Fibroblast of skin of right biceps (primary cell): Measurements from ENCODE around the gene CXCL8.

Experiments used
- DNase-seq: peaks from one replicate; pipeline ENCODE4 v3.0.0-alpha.2; 2013

CXCL8 gene

DNA sequence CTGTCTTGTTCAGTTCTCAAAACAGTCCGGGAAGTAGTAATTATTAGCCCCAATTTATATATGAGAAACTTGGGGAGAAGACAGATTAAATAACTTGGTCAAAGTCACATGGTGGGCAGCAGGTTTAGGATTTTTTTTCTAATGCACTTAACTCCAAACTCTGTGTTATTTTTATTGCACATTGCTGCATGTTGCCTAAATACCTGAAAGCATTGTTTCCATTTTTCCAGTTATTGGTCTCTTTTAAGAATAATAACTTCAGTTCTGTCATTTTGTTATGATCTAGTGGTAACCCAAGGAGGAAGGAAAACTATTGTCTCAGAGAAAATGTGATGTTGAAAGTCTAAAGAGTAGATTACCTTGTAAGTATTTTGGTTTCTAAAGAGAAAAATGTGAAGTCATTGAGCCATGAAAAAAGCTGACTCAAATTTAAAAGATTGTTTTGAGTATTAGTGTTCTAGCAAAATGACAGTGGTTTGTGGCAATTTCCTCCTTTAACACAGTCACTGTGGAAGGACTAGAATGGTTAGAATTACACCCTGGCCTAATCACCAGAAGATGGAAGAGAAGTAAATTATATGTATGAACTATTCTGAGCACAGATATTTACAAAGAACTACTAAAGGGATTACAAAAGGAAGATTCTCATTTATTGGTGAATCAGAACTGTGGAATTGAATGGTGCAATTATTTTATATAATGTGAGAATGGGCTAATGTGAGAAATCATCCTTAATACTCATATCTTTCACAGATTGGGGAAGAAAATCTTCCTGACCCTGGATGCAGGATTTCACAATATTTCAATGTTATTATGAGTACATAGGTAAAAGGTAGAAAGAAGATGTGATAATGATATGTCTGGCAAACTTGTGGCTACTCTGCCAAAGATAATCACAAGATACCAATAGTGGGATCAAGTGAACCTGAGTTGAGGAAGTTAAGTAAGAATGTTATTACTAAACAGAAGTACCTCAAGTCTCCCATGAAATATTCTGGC is 21.7 kb upstream of the CXCL8 start:
- peak; percentile 83 for DNase-seq

DNA sequence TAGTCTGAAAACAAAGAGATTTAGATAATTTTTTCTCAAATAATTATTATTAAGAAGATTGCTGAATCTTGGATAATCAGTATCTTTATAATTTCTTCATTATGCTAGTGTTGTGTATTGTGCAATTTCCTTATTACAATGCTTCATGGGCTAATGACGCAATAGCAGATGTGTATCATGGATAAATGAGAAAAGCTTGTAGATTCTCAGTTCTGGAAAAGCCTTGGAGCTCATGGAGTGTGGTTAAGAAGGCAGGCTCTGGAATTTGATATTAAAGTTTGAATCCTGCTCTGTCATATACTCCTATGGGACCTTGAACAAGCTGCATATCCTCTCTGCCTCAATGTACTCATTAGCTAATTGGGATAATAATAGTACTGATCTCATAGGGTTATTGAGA is 18.9 kb upstream of the CXCL8 start:
- DNase-seq = peak; percentile 87

DNA sequence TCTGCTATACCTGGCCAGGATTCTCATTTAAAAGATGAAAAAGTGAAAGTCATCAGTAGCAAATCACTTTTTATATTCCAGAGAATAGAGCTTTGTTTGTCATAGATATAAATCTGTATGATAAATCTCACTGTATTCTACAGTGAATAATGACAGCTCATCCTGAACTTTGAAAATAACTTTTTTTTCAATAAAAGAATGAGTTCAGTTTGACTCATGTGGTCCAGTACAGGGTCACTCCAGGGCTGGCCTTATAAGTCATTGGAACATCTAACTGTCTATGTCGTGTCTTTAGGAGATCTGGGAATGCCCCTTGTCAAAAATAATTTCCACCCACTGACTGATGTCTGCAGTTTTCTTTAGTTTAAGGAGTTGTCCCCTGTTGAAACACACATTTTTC is 18.5 kb upstream of the CXCL8 start:
- peak; percentile 58 for DNase-seq

DNA sequence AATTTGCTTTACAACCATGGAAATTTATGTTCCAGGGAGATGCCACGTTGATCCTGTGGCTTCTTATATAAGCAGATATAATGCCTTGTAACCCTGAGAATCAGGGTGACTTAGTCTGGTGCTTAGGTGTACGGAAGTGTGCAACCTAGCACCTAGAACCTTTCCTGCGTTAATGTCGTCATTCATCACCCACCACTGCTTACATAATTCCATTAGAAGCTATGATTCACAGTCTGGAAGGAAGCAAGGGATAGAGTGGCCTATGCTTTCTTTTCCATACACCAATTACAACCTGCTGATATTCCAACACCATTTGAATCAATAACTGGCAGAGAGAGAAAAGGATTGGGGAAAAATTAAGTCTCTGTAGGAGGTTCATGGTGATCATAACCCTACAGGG is 17.3 kb upstream of the CXCL8 start:
- DNase-seq = peak; percentile 8

DNA sequence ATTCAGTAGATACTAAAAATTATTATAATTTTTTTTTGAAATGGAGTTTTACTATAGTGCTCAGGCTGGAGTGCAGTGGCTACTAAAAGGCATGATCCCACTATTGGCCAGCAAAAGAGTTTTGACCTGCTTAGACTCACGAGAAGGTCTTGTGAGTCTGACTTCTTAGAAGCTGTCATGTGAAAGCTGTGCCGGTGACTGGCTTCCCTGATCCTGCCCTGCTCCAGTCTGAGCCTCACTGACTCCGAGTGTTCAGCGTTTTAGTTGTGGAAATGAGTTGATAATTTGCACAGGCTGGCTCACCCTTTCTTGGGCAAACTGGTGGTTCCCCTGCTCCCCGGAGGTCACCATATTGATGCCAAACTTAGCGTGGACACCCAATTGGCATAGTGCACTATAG is 16.4 kb upstream of the CXCL8 start:
- DNase-seq = no peak

DNA sequence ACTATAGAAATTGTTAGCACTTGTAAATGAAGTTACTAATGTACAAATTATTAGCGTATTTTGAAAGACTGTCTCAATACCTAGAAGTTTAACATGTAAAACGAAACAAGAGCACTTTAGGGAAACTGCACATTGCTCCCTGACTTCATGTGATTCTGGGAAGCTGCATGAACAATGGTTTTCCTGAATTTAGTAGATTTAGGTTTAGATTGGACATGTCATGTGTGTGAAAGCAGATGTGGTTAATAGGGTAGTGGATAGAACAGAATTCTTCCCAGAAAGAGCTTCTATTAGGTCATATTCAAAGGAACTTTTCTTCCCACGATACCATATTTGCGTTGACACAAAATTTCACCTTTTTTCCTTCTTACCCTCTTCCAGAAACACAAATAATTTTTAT is 14.9 kb upstream of the CXCL8 start:
- peak; percentile 10 for DNase-seq

DNA sequence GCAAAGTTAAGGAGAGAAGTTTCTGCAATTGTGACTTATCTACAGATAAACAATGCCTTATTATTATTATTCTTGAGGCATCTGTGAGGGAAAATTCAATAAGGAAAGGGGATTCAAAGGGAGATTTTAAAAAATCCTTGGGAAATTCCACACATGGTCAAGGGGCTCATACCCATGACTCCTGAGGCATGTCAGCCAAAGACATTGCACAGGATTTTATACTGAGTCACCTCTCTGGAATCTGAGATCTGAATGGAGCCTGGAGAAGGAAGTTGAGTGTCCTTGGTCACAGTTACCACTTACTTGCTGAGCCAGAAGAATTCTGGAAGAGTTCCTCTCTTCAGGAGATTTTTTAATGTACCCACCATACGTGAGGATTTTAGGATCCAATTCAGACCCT is 14.4 kb upstream of the CXCL8 start:
- DNase-seq = peak; percentile 97

DNA sequence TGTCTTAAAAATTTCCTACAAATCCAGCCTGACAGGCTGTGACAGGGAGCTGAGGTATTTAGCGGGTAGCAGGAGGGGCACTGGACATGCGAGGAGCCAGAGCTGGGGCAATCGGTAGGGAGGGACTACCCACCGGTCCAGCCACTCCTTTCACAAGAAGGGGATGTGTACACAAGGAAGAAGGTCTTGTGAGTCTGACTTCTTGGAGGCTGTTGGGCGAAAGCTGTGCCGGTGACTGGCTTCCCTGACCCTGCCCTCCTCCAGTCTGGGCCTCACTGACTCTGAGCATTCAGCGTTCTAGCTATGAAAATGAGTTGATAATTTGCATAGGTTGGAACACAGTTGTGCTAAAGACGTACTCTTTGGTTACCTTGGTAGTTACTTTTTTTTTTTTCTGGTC is 12.7 kb upstream of the CXCL8 start:
- DNase-seq = no peak

DNA sequence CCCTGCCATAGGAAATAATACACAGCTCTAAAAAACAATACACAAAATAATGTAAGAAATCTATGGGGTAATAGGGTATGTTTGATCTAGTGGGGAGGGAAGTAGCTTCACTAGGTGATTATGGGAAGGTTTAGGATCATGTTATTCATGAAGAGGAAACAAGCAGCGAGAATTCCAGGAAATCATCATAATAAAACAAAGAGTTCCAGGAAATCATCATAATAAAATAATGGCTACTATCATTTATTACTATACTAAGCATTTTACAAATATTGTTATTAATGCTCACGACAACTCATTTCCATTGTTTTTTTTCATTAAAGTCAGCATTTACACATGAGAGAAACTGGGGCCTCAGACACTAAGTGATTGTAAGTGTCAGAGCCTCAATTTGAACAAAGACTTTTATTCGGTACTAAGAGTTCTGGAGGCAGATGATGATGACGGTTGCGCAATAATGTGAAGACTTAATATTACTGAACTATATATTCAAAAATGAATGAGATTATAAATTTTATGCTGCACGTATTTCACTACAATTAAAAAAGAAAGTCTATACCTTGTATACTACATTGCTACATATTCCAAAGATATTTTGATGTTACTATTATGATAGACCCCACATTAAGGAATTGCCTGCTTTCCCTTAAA is 12.2 kb upstream of the CXCL8 start:
- no peak for DNase-seq

DNA sequence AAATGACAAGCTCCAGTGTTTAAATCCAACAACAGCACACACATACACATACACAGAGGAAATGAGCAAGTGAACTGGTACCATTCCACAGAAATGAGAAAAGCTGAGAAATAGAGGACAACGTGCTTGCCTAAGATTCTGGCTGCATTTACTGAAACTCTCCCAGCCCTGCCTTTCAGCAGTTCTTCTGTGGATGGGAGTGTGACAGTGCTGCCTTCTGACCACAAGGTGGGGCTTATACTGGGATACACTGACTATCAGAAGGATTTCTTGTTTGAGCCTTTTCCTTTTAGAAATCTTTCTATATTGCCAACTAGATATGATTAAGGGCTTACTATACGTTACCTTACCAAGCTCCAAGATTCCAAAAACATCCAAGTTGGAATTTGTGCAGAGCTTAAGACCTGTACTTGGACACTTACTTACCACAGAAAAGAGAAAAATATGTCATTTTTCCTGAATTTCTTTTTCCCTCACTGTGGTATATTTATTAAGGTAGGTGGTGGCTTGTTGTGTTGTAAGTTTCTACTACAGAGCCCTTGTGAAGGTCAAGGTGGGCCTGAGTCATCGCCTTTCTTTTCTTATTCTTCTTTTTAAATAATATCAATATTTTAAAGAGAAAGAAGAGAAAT is 10.7 kb upstream of the CXCL8 start:
- peak; percentile 83 for DNase-seq

DNA sequence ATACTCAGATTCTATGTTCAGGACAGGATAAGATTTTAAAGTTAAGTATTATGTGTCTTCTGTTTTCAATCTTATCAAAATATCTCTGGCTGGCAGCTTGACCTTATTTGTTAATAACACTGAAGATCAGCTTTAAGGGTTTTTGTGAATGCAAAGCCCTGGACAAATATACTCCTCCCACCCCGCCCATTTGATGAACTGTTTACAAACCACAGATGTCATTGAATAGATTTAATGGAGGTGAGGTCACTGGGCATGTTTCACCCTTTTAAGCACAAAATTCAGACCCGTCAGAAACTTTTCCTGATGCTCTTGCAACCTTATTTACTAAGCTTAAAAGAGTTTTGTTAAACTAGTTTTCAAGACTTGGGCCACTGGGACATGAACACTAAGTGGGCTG is 10.1 kb upstream of the CXCL8 start:
- peak; percentile 43 for DNase-seq

DNA sequence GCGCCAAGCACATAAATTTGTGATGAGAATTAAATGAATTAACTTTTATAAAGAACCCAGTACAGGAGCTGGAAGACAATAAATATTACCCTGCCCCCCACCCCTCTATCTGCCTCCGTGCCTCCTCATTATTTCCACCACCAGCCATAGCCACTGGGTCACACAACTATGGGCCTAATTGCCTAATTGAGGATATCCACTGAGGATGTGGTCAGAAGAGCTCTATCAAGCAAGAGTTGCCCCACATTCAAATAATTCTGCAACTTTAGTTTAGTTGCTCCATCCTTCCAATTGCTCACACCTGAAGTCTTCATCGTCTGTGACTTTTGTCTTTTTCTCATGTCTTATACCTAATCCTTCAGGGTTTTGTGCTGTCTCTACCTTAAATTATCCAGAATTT is 9.5 kb upstream of the CXCL8 start:
- DNase-seq = no peak

DNA sequence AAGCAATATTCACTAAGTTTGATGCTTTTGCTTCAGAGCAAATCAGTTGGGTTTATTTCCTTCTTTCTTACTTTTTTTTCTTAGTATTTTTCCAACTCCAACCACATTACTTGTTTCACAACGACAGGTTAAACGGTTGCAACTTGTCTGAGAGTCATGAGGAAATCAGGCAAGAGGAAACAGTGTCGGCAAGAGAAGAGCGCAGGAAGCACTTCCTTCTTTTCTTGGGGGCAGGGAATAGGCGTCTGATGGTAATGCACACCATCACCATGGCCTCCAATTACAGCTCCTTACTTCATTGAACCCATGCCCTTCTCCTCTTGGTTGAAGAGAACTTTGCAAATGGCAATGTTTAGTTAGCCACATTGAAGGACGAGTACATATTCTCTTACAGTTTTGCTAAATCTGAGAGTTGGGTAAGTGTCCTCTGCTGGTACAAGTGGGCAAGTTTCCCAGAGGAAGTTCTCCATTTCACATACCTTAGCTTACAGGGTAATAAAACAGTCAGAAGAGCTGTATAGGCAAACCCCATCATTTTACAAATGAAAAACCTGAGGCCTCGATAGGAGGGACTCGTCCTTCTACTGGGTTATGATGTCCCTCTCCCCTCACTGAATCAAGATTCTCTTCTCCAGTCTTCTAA is 8.3 kb upstream of the CXCL8 start:
- DNase-seq = peak; percentile 16

DNA sequence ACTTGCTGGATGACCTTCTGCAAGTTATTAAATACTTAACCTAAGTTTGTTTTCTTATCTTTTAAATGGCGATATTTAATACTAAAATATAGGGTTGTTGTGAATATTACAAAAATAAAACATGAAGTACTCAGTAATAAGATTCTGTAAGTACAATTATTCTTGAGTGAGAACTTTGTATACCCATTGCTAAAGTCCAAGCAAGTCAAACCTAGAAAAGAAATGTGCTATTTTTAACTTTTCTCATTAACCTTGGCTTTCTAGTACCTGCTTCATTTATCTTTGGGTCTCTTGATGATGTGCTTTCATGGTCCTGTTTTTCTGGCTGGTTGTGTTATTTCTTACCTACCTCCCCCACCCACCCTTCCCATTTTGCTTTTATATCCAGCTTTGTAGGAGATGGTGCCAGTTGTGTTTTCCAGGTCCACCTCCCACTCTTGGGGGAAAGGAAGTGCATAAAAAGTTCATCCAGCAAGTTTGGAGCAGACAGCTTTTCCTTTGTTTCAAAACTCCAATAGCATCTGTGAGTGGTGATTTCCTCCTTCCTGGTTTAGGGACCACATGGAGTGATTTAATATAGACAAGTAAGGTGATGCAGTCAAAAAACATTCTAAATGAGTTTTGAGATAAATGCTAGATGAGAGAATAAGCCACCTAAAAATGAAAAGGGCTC is 7.5 kb upstream of the CXCL8 start:
- DNase-seq = no peak

DNA sequence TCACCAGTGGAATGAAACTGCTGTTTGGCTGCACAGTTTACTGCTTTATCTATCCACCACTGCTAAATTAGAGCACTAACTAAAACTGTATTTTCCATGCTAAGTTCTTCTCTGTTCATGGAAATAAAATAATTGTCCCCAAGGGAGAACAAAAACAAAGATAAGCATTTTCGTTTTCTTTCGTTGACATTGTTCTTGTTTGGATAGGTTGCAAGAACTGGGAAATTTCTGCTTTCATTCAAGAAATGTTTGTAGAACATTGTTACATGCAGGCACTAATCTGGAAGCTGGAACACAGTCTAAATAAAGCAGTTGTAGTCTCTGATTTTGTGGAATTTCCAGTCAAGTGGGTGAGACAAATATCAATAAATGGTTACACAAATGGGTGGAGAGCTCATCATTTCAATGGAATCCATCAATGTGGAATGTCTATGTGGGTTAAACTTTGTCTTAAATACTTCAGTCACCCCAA is 5.8 kb upstream of the CXCL8 start:
- DNase-seq = peak; percentile 70

DNA sequence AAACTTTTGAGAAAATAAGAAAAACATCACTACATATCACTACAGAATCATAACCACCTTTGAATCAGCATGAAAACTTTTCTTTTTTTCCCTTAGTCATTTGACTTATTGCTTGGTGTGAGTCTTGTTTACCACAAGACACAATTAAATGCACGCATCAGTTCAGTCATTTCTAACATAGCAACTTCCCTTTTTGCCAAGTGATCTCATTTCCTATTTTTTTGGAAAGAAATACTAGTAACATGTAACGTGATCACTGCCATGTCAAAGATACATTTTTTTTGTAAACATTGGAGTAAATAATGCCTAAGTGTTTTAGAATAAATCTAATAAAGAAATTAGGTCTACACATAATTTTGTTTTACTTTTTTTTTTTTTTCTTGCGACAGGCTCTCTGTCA is 5.1 kb upstream of the CXCL8 start:
- peak; percentile 76 for DNase-seq

DNA sequence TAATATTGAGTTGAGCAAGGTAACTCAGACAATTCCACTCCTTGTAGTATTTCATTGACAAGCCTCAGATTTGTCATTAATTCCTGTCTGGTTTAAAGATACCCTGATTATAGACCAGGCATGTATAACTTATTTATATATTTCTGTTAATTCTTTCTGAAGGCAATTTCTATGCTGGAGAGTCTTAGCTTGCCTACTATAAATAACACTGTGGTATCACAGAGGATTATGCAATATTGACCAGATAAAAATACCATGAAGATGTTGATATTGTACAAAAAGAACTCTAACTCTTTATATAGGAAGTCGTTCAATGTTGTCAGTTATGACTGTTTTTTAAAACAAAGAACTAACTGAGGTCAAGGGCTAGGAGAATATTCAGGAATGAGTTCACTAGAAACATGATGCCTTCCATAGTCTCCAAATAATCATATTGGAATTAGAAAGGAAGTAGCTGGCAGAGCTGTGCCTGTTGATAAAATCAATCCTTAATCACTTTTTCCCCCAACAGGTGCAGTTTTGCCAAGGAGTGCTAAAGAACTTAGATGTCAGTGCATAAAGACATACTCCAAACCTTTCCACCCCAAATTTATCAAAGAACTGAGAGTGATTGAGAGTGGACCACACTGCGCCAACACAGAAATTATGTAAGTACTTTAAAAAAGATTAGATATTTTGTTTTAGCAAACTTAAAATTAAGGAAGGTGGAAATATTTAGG is 821 bp downstream of the CXCL8 start:
- no peak for DNase-seq

DNA sequence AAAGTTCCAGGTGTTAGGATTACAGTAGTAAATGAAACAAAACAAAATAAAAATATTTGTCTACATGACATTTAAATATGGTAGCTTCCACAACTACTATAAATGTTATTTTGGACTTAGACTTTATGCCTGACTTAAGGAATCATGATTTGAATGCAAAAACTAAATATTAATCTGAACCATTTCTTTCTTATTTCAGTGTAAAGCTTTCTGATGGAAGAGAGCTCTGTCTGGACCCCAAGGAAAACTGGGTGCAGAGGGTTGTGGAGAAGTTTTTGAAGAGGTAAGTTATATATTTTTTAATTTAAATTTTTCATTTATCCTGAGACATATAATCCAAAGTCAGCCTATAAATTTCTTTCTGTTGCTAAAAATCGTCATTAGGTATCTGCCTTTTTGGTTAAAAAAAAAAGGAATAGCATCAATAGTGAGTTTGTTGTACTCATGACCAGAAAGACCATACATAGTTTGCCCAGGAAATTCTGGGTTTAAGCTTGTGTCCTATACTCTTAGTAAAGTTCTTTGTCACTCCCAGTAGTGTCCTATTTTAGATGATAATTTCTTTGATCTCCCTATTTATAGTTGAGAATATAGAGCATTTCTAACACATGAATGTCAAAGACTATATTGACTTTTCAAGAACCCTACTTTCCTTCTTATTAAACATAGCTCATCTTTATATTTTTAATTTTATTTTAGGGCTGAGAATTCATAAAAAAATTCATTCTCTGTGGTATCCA is 1.6 kb downstream of the CXCL8 start:
- no peak for DNase-seq

DNA sequence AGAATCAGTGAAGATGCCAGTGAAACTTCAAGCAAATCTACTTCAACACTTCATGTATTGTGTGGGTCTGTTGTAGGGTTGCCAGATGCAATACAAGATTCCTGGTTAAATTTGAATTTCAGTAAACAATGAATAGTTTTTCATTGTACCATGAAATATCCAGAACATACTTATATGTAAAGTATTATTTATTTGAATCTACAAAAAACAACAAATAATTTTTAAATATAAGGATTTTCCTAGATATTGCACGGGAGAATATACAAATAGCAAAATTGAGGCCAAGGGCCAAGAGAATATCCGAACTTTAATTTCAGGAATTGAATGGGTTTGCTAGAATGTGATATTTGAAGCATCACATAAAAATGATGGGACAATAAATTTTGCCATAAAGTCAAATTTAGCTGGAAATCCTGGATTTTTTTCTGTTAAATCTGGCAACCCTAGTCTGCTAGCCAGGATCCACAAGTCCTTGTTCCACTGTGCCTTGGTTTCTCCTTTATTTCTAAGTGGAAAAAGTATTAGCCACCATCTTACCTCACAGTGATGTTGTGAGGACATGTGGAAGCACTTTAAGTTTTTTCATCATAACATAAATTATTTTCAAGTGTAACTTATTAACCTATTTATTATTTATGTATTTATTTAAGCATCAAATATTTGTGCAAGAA is 2.3 kb downstream of the CXCL8 start:
- no peak for DNase-seq

DNA sequence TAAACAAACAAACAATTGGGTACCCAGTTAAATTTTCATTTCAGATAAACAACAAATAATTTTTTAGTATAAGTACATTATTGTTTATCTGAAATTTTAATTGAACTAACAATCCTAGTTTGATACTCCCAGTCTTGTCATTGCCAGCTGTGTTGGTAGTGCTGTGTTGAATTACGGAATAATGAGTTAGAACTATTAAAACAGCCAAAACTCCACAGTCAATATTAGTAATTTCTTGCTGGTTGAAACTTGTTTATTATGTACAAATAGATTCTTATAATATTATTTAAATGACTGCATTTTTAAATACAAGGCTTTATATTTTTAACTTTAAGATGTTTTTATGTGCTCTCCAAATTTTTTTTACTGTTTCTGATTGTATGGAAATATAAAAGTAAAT is 2.9 kb downstream of the CXCL8 start:
- DNase-seq = no peak

DNA sequence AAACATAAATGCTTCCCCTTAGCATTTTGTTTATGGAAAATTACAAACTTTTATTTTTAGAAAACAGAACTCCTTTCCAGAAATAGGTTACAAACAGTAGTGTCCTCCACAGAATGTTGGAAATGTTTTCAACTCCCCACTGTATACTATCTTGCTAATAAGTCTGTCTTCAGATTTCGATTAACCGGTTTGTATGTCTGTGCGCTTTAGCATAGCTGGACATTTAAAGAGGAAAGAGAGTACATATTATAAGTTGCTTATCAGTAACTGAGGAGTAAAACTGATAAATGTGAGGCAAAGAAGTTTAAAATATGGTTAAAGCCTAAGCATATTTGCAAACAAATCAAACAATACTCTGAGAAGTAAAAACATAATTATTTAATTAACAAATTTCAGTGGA is 3.4 kb downstream of the CXCL8 start:
- DNase-seq = no peak
